Nephron progenitor cell (in vitro differentiated cells): ENCODE data around the gene RTN4IP1.

ENCODE experiments used
- DNase-seq: peaks from one replicate; pipeline ENCODE4 v3.0.0; 2021
- H3K27ac Mint-ChIP-seq: 2 replicates; pipeline ENCODE4 v1.8.0; 2021; ENCODE audit warnings: mild to moderate bottlenecking, moderate library complexity, mixed read lengths
- H3K27me3 Mint-ChIP-seq: 2 replicates; pipeline ENCODE4 v1.8.0; 2021; ENCODE audit warnings: mild to moderate bottlenecking, low read depth, mixed read lengths; ENCODE audit not compliant: poor library complexity
- H3K36me3 Mint-ChIP-seq: 2 replicates; pipeline ENCODE4 v1.8.0; 2021; ENCODE audit warnings: low read depth, mixed read lengths
- H3K4me1 Mint-ChIP-seq: 2 replicates; pipeline ENCODE4 v1.8.0; 2021; ENCODE audit warnings: mixed read lengths
- H3K4me3 Mint-ChIP-seq: 2 replicates; pipeline ENCODE4 v1.8.0; 2021; ENCODE audit warnings: mild to moderate bottlenecking, moderate library complexity, mixed read lengths
- H3K9me3 Mint-ChIP-seq: 2 replicates; pipeline ENCODE4 v1.8.0; 2021; ENCODE audit warnings: mild to moderate bottlenecking, moderate library complexity, mixed read lengths
- CTCF ChIP-seq: fragments of 200-600 bp; sonication (generic); IDR thresholded peaks from 2 replicates; pipeline ENCODE4 v1.5.0; 2021; ENCODE audit warnings: antibody characterized with exemption

Gene RTN4IP1

GRCh38 chr6:106667022-106667402 lies 37.7 kb upstream of the RTN4IP1 start:
- Mint-ChIP-seq H3K4me3 (no peak overlapping the region), H3K36me3 (peaks cover 58% of the 10 kb centered on the region), H3K4me1 (no peaks in the 10 kb centered on the region), H3K27ac (peak overlapping the region; percentile 82), H3K27me3 (no peaks in the 10 kb centered on the region), H3K9me3 (no peaks in the 10 kb centered on the region)
- TF ChIP-seq CTCF, result no peak
- DNase-seq, result no peak

- TF ChIP-seq CTCF, result no peak
- no peaks in the 10 kb centered on the region for H3K9me3 Mint-ChIP-seq
- DNase-seq, result no peak
- H3K27me3 Mint-ChIP-seq, result no peaks in the 10 kb centered on the region
- no peaks in the 10 kb centered on the region for H3K4me1 Mint-ChIP-seq
- H3K27ac Mint-ChIP-seq, result peak overlapping the region; percentile 82
- H3K4me3 Mint-ChIP-seq, result no peak overlapping the region
- peaks cover 61% of the 10 kb centered on the region for H3K36me3 Mint-ChIP-seq
Measured at GRCh38 chr6:106666282-106667021, 37.2 kb upstream of the RTN4IP1 start.

- Mint-ChIP-seq H3K9me3 (peaks cover 32% of the 10 kb centered on the region), H3K36me3 (peaks cover 92% of the 10 kb centered on the region), H3K27me3 (no peaks in the 10 kb centered on the region), H3K4me3 (no peak overlapping the region), H3K4me1 (no peaks in the 10 kb centered on the region), H3K27ac (no peak overlapping the region)
- TF ChIP-seq CTCF, result no peak
- no peak for DNase-seq
Measured at GRCh38 chr6:106662458-106662857, 33.2 kb upstream of the RTN4IP1 start.

GRCh38 chr6:106659859-106660258 lies 30.6 kb upstream of the RTN4IP1 start:
- no peak for DNase-seq
- Mint-ChIP-seq H3K4me1 (no peaks in the 10 kb centered on the region), H3K9me3 (peaks cover 44% of the 10 kb centered on the region), H3K27ac (peak overlapping the region; percentile 61), H3K36me3 (peaks cover 96% of the 10 kb centered on the region), H3K4me3 (no peak overlapping the region), H3K27me3 (no peaks in the 10 kb centered on the region)
- TF ChIP-seq CTCF, result no peak

GRCh38 chr6:106658469-106658868 lies 29.2 kb upstream of the RTN4IP1 start:
- no peak for TF ChIP-seq CTCF
- H3K36me3 Mint-ChIP-seq, result peaks cover 96% of the 10 kb centered on the region
- H3K27me3 Mint-ChIP-seq, result no peaks in the 10 kb centered on the region

More at GRCh38 chr6:106658469-106658868, 29.2 kb upstream of the RTN4IP1 start:
- no peak for DNase-seq
- Mint-ChIP-seq H3K27ac (no peak overlapping the region), H3K4me3 (no peak overlapping the region), H3K9me3 (peaks cover 47% of the 10 kb centered on the region), H3K4me1 (no peaks in the 10 kb centered on the region)
